Neural progenitor cell (in vitro differentiated cells): ENCODE measurements around the gene AQP7.

Experiments used
- CTCF ChIP-seq: fragments of 200-600 bp; sonication (generic); IDR thresholded peaks from 2 replicates; pipeline ENCODE4 v1.5.1; 2017; ENCODE audit warnings: antibody characterized with exemption, mild to moderate bottlenecking
- EZH2 ChIP-seq: fragments of 200-600 bp; sonication (generic); IDR thresholded peaks from 2 replicates; pipeline ENCODE4 v1.6.1; 2017; ENCODE audit warnings: antibody characterized with exemption, mild to moderate bottlenecking, moderate library complexity

GRCh38 chr9:33435821-33436277 is 33.5 kb upstream of the AQP7 start:
- TF ChIP-seq CTCF (no peak), EZH2 (no peak)
